Astrocyte (in vitro differentiated cells and primary cell): Measurements from ENCODE around the gene DKC1. TPM values are rescaled to one million over a fixed set of nuclear protein-coding genes. Genes with fewer than 3 reads are reported as not detected.
A peak's percentile ranks its signal among the peaks of the same experiment; 100 is the strongest.

ENCODE experiments used
- DNase-seq: peaks from one replicate; pipeline ENCODE4 v3.0.0-alpha.2; 2010; ENCODE audit warnings: low read depth
- FAIRE-seq: peaks from 2 replicates; lab custom pipeline; 2011; peaks lifted over from hg19 to GRCh38; lab: Jason Lieb, UNC
- H2AFZ ChIP-seq: 2 replicates; pipeline ENCODE4 v1.6.0; 2012; ENCODE audit warnings: low read depth, low read length, inconsistent platforms
- H3K27ac ChIP-seq: 2 replicates; pipeline ENCODE4 v1.5.1; 2011; ENCODE audit warnings: low read depth, low read length, inconsistent platforms
- H3K27me3 ChIP-seq: 2 replicates; pipeline ENCODE4 v1.6.0; 2011; ENCODE audit warnings: low read length, inconsistent platforms; ENCODE audit not compliant: insufficient read depth
- H3K36me3 ChIP-seq: 2 replicates; pipeline ENCODE4 v1.5.1; 2011; ENCODE audit warnings: low read length, inconsistent platforms; ENCODE audit not compliant: insufficient read depth
- H3K4me1 ChIP-seq: 2 replicates; pipeline ENCODE4 v1.5.1; 2011; ENCODE audit warnings: low read length, inconsistent platforms; ENCODE audit not compliant: insufficient read depth
- H3K4me2 ChIP-seq: 2 replicates; pipeline ENCODE4 v1.6.0; 2012; ENCODE audit warnings: low read length, inconsistent platforms
- H3K4me3 ChIP-seq: 2 replicates; pipeline ENCODE4 v1.5.1; 2011; ENCODE audit warnings: low read depth, mild to moderate bottlenecking, low read length, inconsistent platforms; ENCODE audit not compliant: insufficient read depth
- H3K79me2 ChIP-seq: 2 replicates; pipeline ENCODE4 v1.6.0; 2012; ENCODE audit warnings: mild to moderate bottlenecking, low read length, inconsistent platforms; ENCODE audit not compliant: insufficient read depth
- H3K9ac ChIP-seq: 2 replicates; pipeline ENCODE4 v1.6.0; 2012; ENCODE audit warnings: mild to moderate bottlenecking, low read length, inconsistent platforms
- H3K9me3 ChIP-seq: 2 replicates; pipeline ENCODE4 v1.5.1; 2012; ENCODE audit warnings: low read depth, mild to moderate bottlenecking, low read length, inconsistent platforms; ENCODE audit not compliant: insufficient read depth
- H4K20me1 ChIP-seq: 2 replicates; pipeline ENCODE4 v1.6.0; 2012; ENCODE audit warnings: low read length, inconsistent platforms; ENCODE audit not compliant: insufficient read depth
- H3K27ac Mint-ChIP-seq: one replicate; pipeline ENCODE4 v1.8.0; 2021; ENCODE audit warnings: mild to moderate bottlenecking, mixed read lengths; ENCODE audit not compliant: unreplicated experiment
- H3K27me3 Mint-ChIP-seq: one replicate; pipeline ENCODE4 v1.8.0; 2021; ENCODE audit warnings: low read depth, mixed read lengths; ENCODE audit not compliant: unreplicated experiment
- H3K36me3 Mint-ChIP-seq: one replicate; pipeline ENCODE4 v1.8.0; 2021; ENCODE audit warnings: low read depth, mixed read lengths; ENCODE audit not compliant: unreplicated experiment
- H3K4me1 Mint-ChIP-seq: one replicate; pipeline ENCODE4 v1.8.0; 2021; ENCODE audit warnings: low read depth, mixed read lengths; ENCODE audit not compliant: unreplicated experiment
- H3K4me3 Mint-ChIP-seq: one replicate; pipeline ENCODE4 v1.8.0; 2021; ENCODE audit warnings: mild to moderate bottlenecking, moderate library complexity, mixed read lengths; ENCODE audit not compliant: unreplicated experiment
- H3K9me3 Mint-ChIP-seq: one replicate; pipeline ENCODE4 v1.8.0; 2021; ENCODE audit warnings: mild to moderate bottlenecking, mixed read lengths; ENCODE audit not compliant: unreplicated experiment
- EZH2 ChIP-seq: IDR thresholded peaks from 2 replicates; pipeline ENCODE4 v1.6.1; 2012; ENCODE audit warnings: mild to moderate bottlenecking, low read length, inconsistent platforms; ENCODE audit not compliant: insufficient read depth
- total RNA-seq: library from RNA; stranded (reverse); gene quantifications from 2 replicates; pipeline ENCODE4 v1.2.1, GENCODE V29; 2021
- TF ChIP-seq, protein P1 (sequence below): IDR thresholded peaks from 2 replicates; pipeline ENCODE4 v1.5.1; 2011; ENCODE audit warnings: low read depth, mild to moderate bottlenecking, inconsistent platforms, low read length, moderate library complexity; ENCODE audit not compliant: insufficient read depth

The DKC1 gene
- total RNA-seq, 1 donor from 2014 or later = 60.5 TPM

- Histone ChIP-seq H3K4me2 (no peak overlapping the region), H2AFZ (no peak overlapping the region), H3K9me3 (no peaks in the 10 kb centered on the region), H3K4me1 (peaks cover 2% of the 10 kb centered on the region), H3K9ac (no peak overlapping the region), H3K27me3 (no peaks in the 10 kb centered on the region), H3K79me2 (no peaks in the 10 kb centered on the region), H3K4me3 (no peak overlapping the region), H3K27ac (no peak overlapping the region), H4K20me1 (peaks cover 3% of the 10 kb centered on the region), H3K36me3 (peaks cover 12% of the 10 kb centered on the region)
- H3K36me3 Mint-ChIP-seq = peaks cover 7% of the 10 kb centered on the region
- TF ChIP-seq, protein P1, sequence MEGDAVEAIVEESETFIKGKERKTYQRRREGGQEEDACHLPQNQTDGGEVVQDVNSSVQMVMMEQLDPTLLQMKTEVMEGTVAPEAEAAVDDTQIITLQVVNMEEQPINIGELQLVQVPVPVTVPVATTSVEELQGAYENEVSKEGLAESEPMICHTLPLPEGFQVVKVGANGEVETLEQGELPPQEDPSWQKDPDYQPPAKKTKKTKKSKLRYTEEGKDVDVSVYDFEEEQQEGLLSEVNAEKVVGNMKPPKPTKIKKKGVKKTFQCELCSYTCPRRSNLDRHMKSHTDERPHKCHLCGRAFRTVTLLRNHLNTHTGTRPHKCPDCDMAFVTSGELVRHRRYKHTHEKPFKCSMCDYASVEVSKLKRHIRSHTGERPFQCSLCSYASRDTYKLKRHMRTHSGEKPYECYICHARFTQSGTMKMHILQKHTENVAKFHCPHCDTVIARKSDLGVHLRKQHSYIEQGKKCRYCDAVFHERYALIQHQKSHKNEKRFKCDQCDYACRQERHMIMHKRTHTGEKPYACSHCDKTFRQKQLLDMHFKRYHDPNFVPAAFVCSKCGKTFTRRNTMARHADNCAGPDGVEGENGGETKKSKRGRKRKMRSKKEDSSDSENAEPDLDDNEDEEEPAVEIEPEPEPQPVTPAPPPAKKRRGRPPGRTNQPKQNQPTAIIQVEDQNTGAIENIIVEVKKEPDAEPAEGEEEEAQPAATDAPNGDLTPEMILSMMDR = no peak
- TF ChIP-seq EZH2 = no peak
- DNase-seq (peak; percentile 17), FAIRE-seq (peak; percentile 99)
- peaks cover 6% of the 10 kb centered on the region for H3K4me1 Mint-ChIP-seq
- H3K4me3 Mint-ChIP-seq = peak overlapping the region; percentile 54
- H3K27ac Mint-ChIP-seq = peak overlapping the region; percentile 47
- H3K27me3 Mint-ChIP-seq = no peaks in the 10 kb centered on the region
- no peaks in the 10 kb centered on the region for H3K9me3 Mint-ChIP-seq
These were observed 16.6 kb downstream of the DKC1 start for GRCh38 chrX:154779261-154779660.

DNA sequence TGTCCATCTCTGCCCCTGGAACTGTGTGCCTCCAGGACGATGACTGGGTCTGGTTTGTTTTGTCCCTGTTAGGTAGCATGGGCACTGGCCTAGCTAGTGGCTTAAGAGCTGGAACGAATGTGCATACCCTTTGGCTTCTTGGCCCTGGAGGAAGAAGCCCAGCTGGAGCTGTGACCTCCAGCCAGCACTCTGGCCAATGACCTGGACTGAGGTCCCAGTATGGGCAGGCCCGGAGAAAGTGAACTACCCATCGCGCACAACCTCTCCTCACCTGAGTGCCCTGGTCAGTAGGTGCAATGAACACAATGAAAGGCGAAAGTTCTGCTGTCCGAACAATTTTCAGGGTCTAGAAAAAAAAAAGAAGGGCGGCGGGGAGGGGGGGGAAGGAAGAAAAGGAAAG lies 18.3 kb downstream of the DKC1 start:
- Mint-ChIP-seq H3K36me3 (peaks cover 7% of the 10 kb centered on the region), H3K9me3 (no peaks in the 10 kb centered on the region)

More for the DNA sequence above, 18.3 kb downstream of the DKC1 start:
- H3K4me1 ChIP-seq = no peaks in the 10 kb centered on the region
- H3K9ac ChIP-seq = no peak overlapping the region
- no peak overlapping the region for H2AFZ ChIP-seq
- FAIRE-seq (no peak), DNase-seq (no peak)
- Mint-ChIP-seq H3K4me1 (peaks cover 11% of the 10 kb centered on the region), H3K27me3 (no peaks in the 10 kb centered on the region), H3K27ac (no peak overlapping the region), H3K4me3 (no peak overlapping the region)
- no peaks in the 10 kb centered on the region for H3K79me2 ChIP-seq
- peaks cover 7% of the 10 kb centered on the region for H3K36me3 ChIP-seq
- no peak overlapping the region for H3K27ac ChIP-seq
- H3K4me2 ChIP-seq = no peak overlapping the region
- H3K27me3 ChIP-seq = no peaks in the 10 kb centered on the region
- no peaks in the 10 kb centered on the region for H3K9me3 ChIP-seq
- peaks cover 3% of the 10 kb centered on the region for H4K20me1 ChIP-seq
- H3K4me3 ChIP-seq = no peak overlapping the region
- TF ChIP-seq EZH2 = no peak
- TF ChIP-seq, protein P1 = no peak
